ENCODE measurements around the gene TRABD2A.
"Not testable (repeated sequence)": the region's sequence is repeated elsewhere in the genome, so short reads cannot be mapped to it uniquely, and the experiment has no call there.

TRABD2A gene

DNA sequence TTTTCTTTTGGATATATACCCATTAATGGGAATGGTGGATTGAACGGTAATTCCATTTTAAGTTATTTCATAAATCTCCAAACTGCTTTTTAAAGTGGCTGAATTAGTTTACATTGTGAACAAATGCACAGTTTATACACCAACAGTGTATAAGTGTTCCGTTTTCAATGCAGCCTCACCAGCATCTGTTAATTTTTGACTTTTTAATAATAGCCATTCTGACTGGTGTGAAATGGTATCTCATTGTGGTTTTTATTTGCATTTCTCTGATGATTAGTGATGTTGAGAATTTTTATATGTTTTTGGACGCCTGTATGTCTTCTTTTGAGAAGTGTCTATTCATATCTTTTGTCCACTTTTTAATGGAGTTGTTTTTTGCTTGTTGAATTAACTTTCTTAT, 107.3 kb downstream of the TRABD2A start:
- not testable (repeated sequence) for DNase-seq
